K562 (cell line): ENCODE data around the gene TUBA1A. TPM values are rescaled to one million over a fixed set of nuclear protein-coding genes. Genes with fewer than 3 reads are reported as not detected.

Source experiments
- DMBX1 ChIP-seq: fragments of 250-450 bp; sonication (Bioruptor Pico); IDR thresholded peaks from 2 replicates; pipeline ENCODE4 v1.8.0; 2022; ENCODE audit warnings: inconsistent platforms, mild to moderate bottlenecking, moderate library complexity, borderline replicate concordance
- ETS2 ChIP-seq: IDR thresholded peaks from 2 replicates; pipeline ENCODE4 v1.6.1; 2016; ENCODE audit warnings: borderline replicate concordance, missing genetic modification characterization, mild to moderate bottlenecking, moderate library complexity, missing compliant biosample characterization; ENCODE audit not compliant: poor library complexity, severe bottlenecking
- ETV5 ChIP-seq: sonication (generic); formaldehyde crosslinking; IDR thresholded peaks from 2 replicates; pipeline ENCODE4 v1.4.0; 2020; ENCODE audit warnings: low read depth, mild to moderate bottlenecking, missing genetic modification reagents
- HES1 ChIP-seq: fragments of 450-650 bp; IDR thresholded peaks from 2 replicates; pipeline ENCODE4 v1.6.1; 2016; ENCODE audit warnings: low read depth, mild to moderate bottlenecking, moderate library complexity
- HNRNPK ChIP-seq: fragments of 200-400 bp; formaldehyde crosslinking; IDR thresholded peaks from one replicate; pipeline ENCODE4 v1.6.1; 2018; ENCODE audit warnings: mild to moderate bottlenecking, low read depth, low read length; ENCODE audit not compliant: poor library complexity, severe bottlenecking
- MAFK ChIP-seq: IDR thresholded peaks from 2 replicates; pipeline ENCODE4 v1.6.1; 2011; ENCODE audit warnings: low read length, improper control_type of control experiment
- SNAPC5 ChIP-seq: fragments of 250-450 bp; sonication (Bioruptor Pico); IDR thresholded peaks from 2 replicates; pipeline ENCODE4 v1.8.0; 2021; ENCODE audit warnings: moderate library complexity, mild to moderate bottlenecking, inconsistent platforms
- ZBTB9 ChIP-seq: fragments of 450-650 bp; formaldehyde crosslinking; IDR thresholded peaks from 2 replicates; pipeline ENCODE4 v1.4.0; 2020; ENCODE audit warnings: mild to moderate bottlenecking, moderate library complexity
- ZFX ChIP-seq: sonication (generic); formaldehyde crosslinking; IDR thresholded peaks from 2 replicates; pipeline ENCODE4 v1.8.0; 2022; ENCODE audit warnings: mild to moderate bottlenecking, missing genetic modification reagents, moderate library complexity
- ZNF277 ChIP-seq: fragments of 250-450 bp; sonication (Bioruptor Pico); IDR thresholded peaks from 2 replicates; pipeline ENCODE4 v1.8.0; 2022; ENCODE audit warnings: inconsistent platforms, mild to moderate bottlenecking, moderate library complexity, borderline replicate concordance
- polyA plus RNA-seq, 8 experiments: library from polyadenylated mRNA; depleted of rRNA in 4 of 8; stranded (reverse) in 5 of 8; unstranded in 3 of 8; fragments of >200 nt; fragmentation: Nextera tagmentation in 2 of 8; fragmentation: Illumina TruSeq in 1 of 8; extraction: Ambion mirVana in 2 of 8; extraction: Trizol in 1 of 8; gene quantifications; 2 replicates each; pipeline versions ENCODE4 v1.2.1 to v1.2.3, GENCODE V29; 2011 to 2014; ENCODE audit warnings: inconsistent platforms in 1 of 8, missing spikeins in 1 of 8
- total RNA-seq, 7 experiments: library from RNA; depleted of rRNA in 6 of 7; stranded (reverse); fragments of >200 nt in 6 of 7; fragmentation: Illumina TruSeq in 2 of 7; extraction: Trizol in 2 of 7; gene quantifications; 2 replicates each; pipeline versions ENCODE4 v1.2.1 to v1.2.3, GENCODE V29; 2011 to 2021; ENCODE audit warnings: low replicate concordance in 1 of 7

The TUBA1A gene
- total and polyA plus RNA-seq, 9 of the 15 experiments (the other 6 are each of a cell fraction or from before 2014, with no cell fraction given) = 7.4 to 45.1 (median 11.9) TPM

GRCh38 chr12:49206389-49206788, 17.5 kb upstream of the TUBA1A start (continued):
- no peak for TF ChIP-seq ZNF277 (CRISPR knock-in tag)
- TF ChIP-seq ZBTB9 = no peak
- TF ChIP-seq ZFX (CRISPR knock-in tag) = no peak
- TF ChIP-seq ETV5 (CRISPR knock-in tag) = no peak
- TF ChIP-seq SNAPC5 (CRISPR knock-in tag) = no peak
- TF ChIP-seq HES1 = no peak
- no peak for TF ChIP-seq DMBX1
- TF ChIP-seq MAFK = no peak
- no peak for TF ChIP-seq HNRNPK
- TF ChIP-seq ETS2 = no peak
- TF ChIP-seq, all 486 proteins: peak for 3
